AG09319 (cell line): ENCODE results near the gene SOHLH2.

Experiments
- DNase-seq: peaks from one replicate; pipeline ENCODE4 v3.0.0-alpha.2; 2010; ENCODE audit warnings: low read depth; ENCODE audit errors: extremely low read depth
- CTCF ChIP-seq: IDR thresholded peaks from 2 replicates; pipeline ENCODE4 v1.5.1; 2011; ENCODE audit warnings: low read depth, mild to moderate bottlenecking, inconsistent platforms, low read length, moderate library complexity

Gene SOHLH2

GRCh38 chr13:36135876-36136275 is 78.5 kb downstream of the SOHLH2 start:
- no peak for TF ChIP-seq CTCF
- no peak for DNase-seq

- no peak for TF ChIP-seq CTCF
- DNase-seq, result no peak
Observed at GRCh38 chr13:36134632-36135031, 79.7 kb downstream of the SOHLH2 start.

- no peak; the same call in 1 of the 2 replicates for TF ChIP-seq CTCF
- no peak for DNase-seq
Observed at GRCh38 chr13:36133950-36134626, 80.3 kb downstream of the SOHLH2 start.

- TF ChIP-seq CTCF, result no peak
- DNase-seq, result no peak
Observed at GRCh38 chr13:36132376-36132775, 82.0 kb downstream of the SOHLH2 start.

- DNase-seq, result peak; percentile 10
- no peak for TF ChIP-seq CTCF
Observed at GRCh38 chr13:36131931-36132297, 82.4 kb downstream of the SOHLH2 start.

- DNase-seq, result peak; percentile 10
- no peak for TF ChIP-seq CTCF
Observed at GRCh38 chr13:36131222-36131930, 83.0 kb downstream of the SOHLH2 start, which contains the start of gene DCLK1. Gene DCLK1, minus strand, starts transcription at chr13:36131382.

- no peak for TF ChIP-seq CTCF
- no peak for DNase-seq
Observed at GRCh38 chr13:36130552-36131221, 83.7 kb downstream of the SOHLH2 start.
